GM18951 (cell line): Measurements from ENCODE around the gene TNKS2.
"Not testable (repeated sequence)": the region's sequence is repeated elsewhere in the genome, so short reads cannot be mapped to it uniquely, and the experiment has no call there.

Source experiments
- POLR2A ChIP-seq: IDR thresholded peaks from 4 replicates; pipeline ENCODE4 v1.6.1; 2011; ENCODE audit warnings: mild to moderate bottlenecking; ENCODE audit not compliant: insufficient read length, insufficient read depth; ENCODE audit errors: extremely low read depth
- in situ Hi-C: fragments of 300-500 bp; cut with MboI; formaldehyde crosslinking; loops from one replicate; pipeline ENCODE4 v1.12.0; 2022; ENCODE audit warnings: low sequenced_read_pairs, mixed read lengths, inconsistent platforms; ENCODE audit not compliant: unreplicated experiment

Gene TNKS2

GRCh38 chr10:91797874-91798648, at the start of gene TNKS2:
TNKS2 (plus strand) TSS chr10:91798426; CDS start chr10:91798691, 265 bp downstream.
- in situ Hi-C loops, result no loop called here
- peak; percentile 85 for TF ChIP-seq POLR2A

DNA sequence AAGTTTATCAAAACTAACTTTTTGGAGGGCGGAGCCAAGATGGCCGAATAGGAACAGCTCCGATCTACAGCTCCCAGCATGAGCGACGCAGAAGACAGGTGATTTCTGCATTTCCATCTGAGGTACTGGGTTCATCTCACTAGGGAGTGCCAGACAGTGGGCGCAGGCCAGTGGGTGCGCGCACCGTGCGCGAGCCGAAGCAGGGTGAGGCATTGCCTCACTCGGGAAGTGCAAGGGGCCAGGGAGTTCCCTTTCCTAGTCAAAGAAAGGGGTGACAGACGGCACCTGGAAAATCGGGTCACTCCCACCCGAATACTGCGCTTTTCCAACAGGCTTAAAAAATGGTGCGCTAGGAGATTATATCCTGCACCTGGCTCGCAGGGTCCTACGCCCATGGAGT, 48.6 kb upstream of the TNKS2 start:
- in situ Hi-C loops, result not testable (repeated sequence)

DNA sequence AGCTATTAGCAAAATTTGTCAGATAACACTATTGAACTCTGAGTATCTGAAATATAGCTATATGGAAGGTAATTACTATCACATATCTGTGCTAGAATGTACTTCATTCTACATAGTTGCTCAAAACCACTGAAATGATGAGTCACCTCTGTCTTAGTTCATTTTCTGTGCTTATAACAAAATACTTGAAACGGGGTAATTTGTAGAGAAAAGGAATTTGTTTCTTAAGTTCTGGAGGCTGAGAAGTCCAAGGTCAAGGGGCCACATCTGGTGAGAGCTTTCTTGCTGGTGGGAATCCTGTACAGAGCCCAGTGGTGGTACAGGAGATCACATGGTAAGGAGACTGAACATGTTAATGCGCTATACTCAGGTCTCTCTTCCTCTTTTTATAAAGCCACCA, 41.9 kb upstream of the TNKS2 start:
- TF ChIP-seq POLR2A, result no peak
- in situ Hi-C loops, result loop anchor here (25.0 kb wide), 1 partner anchor 656 kb away; no protein-coding TSS in a partner anchor

- in situ Hi-C loops, result loop anchor here (25.0 kb wide), 1 partner anchor 654 kb away; no protein-coding TSS in a partner anchor
- no peak for TF ChIP-seq POLR2A
These were observed 39.7 kb upstream of the TNKS2 start for GRCh38 chr10:91758303-91759146.

- in situ Hi-C loops, result loop anchor here (25.0 kb wide), 1 partner anchor 653 kb away; no protein-coding TSS in a partner anchor
- no peak for TF ChIP-seq POLR2A
These were observed 38.6 kb upstream of the TNKS2 start for GRCh38 chr10:91759581-91759986.

DNA sequence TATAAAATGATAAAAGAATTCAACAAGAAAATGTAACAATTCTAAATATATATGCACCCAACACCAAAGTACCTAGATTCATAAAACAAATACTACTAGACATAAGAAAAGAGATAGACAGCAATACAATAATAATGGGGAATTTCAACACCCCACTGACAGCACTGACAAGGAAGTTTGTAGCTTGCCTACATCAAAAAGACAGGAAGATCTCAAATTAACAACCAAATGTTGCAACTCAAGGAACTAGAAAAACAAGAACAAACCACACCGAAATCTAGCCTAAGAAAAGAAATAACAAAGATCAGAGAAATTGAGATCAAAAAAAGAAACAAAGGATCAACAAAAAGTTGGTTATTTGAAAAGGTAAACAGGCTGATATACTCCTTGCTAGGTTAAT, 36.5 kb upstream of the TNKS2 start:
- no peak for TF ChIP-seq POLR2A
- in situ Hi-C loops, result loop anchor here (25.0 kb wide), 1 partner anchor 651 kb away; no protein-coding TSS in a partner anchor

- no peak for TF ChIP-seq POLR2A
- in situ Hi-C loops, result loop anchor here (25.0 kb wide), 1 partner anchor 649 kb away; no protein-coding TSS in a partner anchor
These were observed 35.3 kb upstream of the TNKS2 start for GRCh38 chr10:91762878-91763277.

GRCh38 chr10:91766676-91767075, 31.6 kb upstream of the TNKS2 start:
- no peak for TF ChIP-seq POLR2A
- in situ Hi-C loops, result loop anchor here (25.0 kb wide), 1 partner anchor 646 kb away; no protein-coding TSS in a partner anchor

GRCh38 chr10:91768123-91768522, 30.1 kb upstream of the TNKS2 start:
- in situ Hi-C loops, result loop anchor here (25.0 kb wide), 1 partner anchor 644 kb away; no protein-coding TSS in a partner anchor
- no peak for TF ChIP-seq POLR2A

DNA sequence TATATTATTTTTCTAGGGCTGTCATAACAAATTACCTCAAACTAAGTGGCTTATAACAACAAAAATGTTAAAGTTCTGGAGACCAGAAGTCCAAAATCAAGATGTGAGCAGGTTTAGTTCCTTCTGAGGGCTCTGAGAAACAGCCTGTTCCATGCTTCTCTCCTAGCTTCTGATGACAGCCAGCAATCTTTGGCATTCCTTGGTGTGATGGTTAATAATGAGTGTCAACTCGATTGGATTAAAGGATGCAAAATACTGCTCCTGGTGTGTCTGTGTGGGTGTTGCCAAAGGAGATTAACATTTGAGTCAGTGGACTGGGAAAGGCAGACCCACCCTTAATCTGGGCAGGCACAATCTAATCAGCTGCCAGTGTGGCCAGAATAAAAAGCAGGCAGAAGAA, 26.3 kb upstream of the TNKS2 start:
- in situ Hi-C loops, result loop anchor here (25.0 kb wide), 1 partner anchor 640 kb away; no protein-coding TSS in a partner anchor
- TF ChIP-seq POLR2A, result no peak

- no peak for TF ChIP-seq POLR2A
- in situ Hi-C loops, result loop anchor here (25.0 kb wide), 1 partner anchor 640 kb away; no protein-coding TSS in a partner anchor
These were observed 25.8 kb upstream of the TNKS2 start for GRCh38 chr10:91772461-91772860.

DNA sequence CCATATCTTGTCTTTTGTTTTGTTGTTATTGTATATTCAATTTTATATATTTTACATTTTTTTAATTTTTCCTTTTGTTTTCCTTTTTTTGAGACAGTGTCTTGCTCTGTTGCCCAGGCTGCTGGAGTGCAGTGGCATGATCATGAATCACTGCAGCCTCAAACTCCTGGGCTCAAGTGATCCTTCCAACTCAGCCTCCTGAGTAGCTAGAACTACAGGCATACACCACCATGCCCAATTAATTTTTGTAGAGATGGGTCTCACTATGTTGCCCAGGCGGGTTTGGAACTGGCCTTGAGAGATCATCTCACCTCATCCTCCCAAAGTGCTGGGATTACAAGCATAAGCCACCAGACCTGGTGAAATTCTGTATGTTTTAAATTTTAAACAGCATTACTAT, 25.4 kb upstream of the TNKS2 start:
- in situ Hi-C loops, result loop anchor here (25.0 kb wide), 1 partner anchor 639 kb away; no protein-coding TSS in a partner anchor
- TF ChIP-seq POLR2A, result no peak

GRCh38 chr10:91774571-91774970, 23.7 kb upstream of the TNKS2 start:
- no peak for TF ChIP-seq POLR2A
- in situ Hi-C loops, result loop anchor here (25.0 kb wide), 1 partner anchor 638 kb away; no protein-coding TSS in a partner anchor
